Epithelial cell of prostate (primary cell): ENCODE results near the gene FXYD7.
"Not testable (repeated sequence)": the region's sequence is repeated elsewhere in the genome, so short reads cannot be mapped to it uniquely, and the experiment has no call there.

Experiments
- DNase-seq: peaks from one replicate; pipeline ENCODE4 v3.0.0-alpha.2; 2011; ENCODE audit warnings: low read depth, low spot score
- H3K27ac ChIP-seq: fragments of 450-650 bp; 2 replicates; pipeline ENCODE4 v1.5.1; 2017; ENCODE audit warnings: mild to moderate bottlenecking

FXYD7 gene

GRCh38 chr19:35181387-35181786 lies 38.3 kb downstream of the FXYD7 start:
- no peak for DNase-seq
- no peak overlapping the region for H3K27ac ChIP-seq

- DNase-seq: no peak
- no peak overlapping the region for H3K27ac ChIP-seq
These were observed 41.2 kb downstream of the FXYD7 start for GRCh38 chr19:35184267-35184666.

GRCh38 chr19:35184884-35185283 lies 41.8 kb downstream of the FXYD7 start:
- no peak for DNase-seq
- H3K27ac ChIP-seq: no peak overlapping the region

GRCh38 chr19:35194012-35194984 lies 51.2 kb downstream of the FXYD7 start:
- no peak overlapping the region for H3K27ac ChIP-seq
- no peak for DNase-seq

- no peak overlapping the region for H3K27ac ChIP-seq
- no peak for DNase-seq
These were observed 52.8 kb downstream of the FXYD7 start for GRCh38 chr19:35195830-35196229.

GRCh38 chr19:35196861-35197260 lies 53.8 kb downstream of the FXYD7 start:
- H3K27ac ChIP-seq, DNase-seq: not testable (repeated sequence)

- DNase-seq: no peak
These were observed 56.4 kb downstream of the FXYD7 start for GRCh38 chr19:35199481-35199880.

GRCh38 chr19:35202722-35203688 lies 60.0 kb downstream of the FXYD7 start:
- DNase-seq: no peak
- H3K27ac ChIP-seq: no peak overlapping the region

More at GRCh38 chr19:35199481-35199880, 56.4 kb downstream of the FXYD7 start:
- H3K27ac ChIP-seq: no peak overlapping the region
